GM12878 (cell line): ENCODE results near the gene ANAPC5. TPM values are rescaled to one million over a fixed set of nuclear protein-coding genes. Genes with fewer than 3 reads are reported as not detected.

Source experiments
- ASH2L ChIP-seq: fragments of 300-600, 200-600 bp; sonication (generic); IDR thresholded peaks from 2 replicates; pipeline ENCODE4 v1.6.1; 2017; ENCODE audit warnings: low read depth, mild to moderate bottlenecking, borderline replicate concordance
- BCL3 ChIP-seq: IDR thresholded peaks from 2 replicates; pipeline ENCODE4 v1.6.1; 2011; ENCODE audit warnings: borderline replicate concordance, low read depth, mild to moderate bottlenecking, moderate library complexity, low read length; ENCODE audit not compliant: insufficient read depth, poor library complexity, severe bottlenecking
- BRCA1 ChIP-seq: IDR thresholded peaks from 2 replicates; pipeline ENCODE4 v1.6.1; 2011; ENCODE audit warnings: low read depth, low read length, improper control_type of control experiment
- ETV6 ChIP-seq, 2 experiments: fragments of 450-650 bp in 1 of 2; IDR thresholded peaks in 1 of 2; conservative IDR thresholded peaks in 1 of 2; 2 replicates each; pipeline ENCODE4 v1.6.1; 2014; ENCODE audit warnings: antibody characterized with exemption in 1 of 2, borderline replicate concordance in 1 of 2, low read depth in 1 of 2, mild to moderate bottlenecking in 1 of 2, moderate library complexity in 1 of 2
- FOS ChIP-seq: IDR thresholded peaks from 3 replicates; pipeline ENCODE4 v1.6.1; 2011; ENCODE audit warnings: borderline replicate concordance; ENCODE audit not compliant: insufficient read length; ENCODE audit errors: extremely low read depth
- HCFC1 ChIP-seq: fragments of 150-350 bp; IDR thresholded peaks from 2 replicates; pipeline ENCODE4 v1.6.1; 2014; ENCODE audit warnings: low read length
- HDAC2 ChIP-seq: fragments of 200-600 bp; sonication (generic); IDR thresholded peaks from 2 replicates; pipeline ENCODE4 v1.6.1; 2017
- HDAC6 ChIP-seq: fragments of 200-600 bp; sonication (generic); IDR thresholded peaks from one replicate; pipeline ENCODE4 v1.8.0; 2017; ENCODE audit warnings: antibody characterized with exemption; ENCODE audit not compliant: unreplicated experiment
- HDGF ChIP-seq: fragments of 450-650 bp; IDR thresholded peaks from 2 replicates; pipeline ENCODE4 v1.6.1; 2016; ENCODE audit warnings: antibody characterized with exemption
- IRF4 ChIP-seq: IDR thresholded peaks from 2 replicates; pipeline ENCODE4 v1.6.1; 2011; ENCODE audit warnings: low read depth, low read length
- IRF5 ChIP-seq: fragments of 450-650 bp; IDR thresholded peaks from 2 replicates; pipeline ENCODE4 v1.6.1; 2017; ENCODE audit warnings: borderline replicate concordance
- KAT2A ChIP-seq: conservative IDR thresholded peaks from 2 replicates; pipeline ENCODE4 v1.6.1; 2011; ENCODE audit warnings: low read depth, low read length; ENCODE audit not compliant: control insufficient read depth
- KLF5 ChIP-seq: fragments of 450-650 bp; IDR thresholded peaks from 2 replicates; pipeline ENCODE4 v1.6.1; 2014; ENCODE audit warnings: mild to moderate bottlenecking; ENCODE audit not compliant: partially characterized antibody
- LARP7 ChIP-seq: fragments of 450-650 bp; IDR thresholded peaks from 2 replicates; pipeline ENCODE4 v1.6.1; 2017; ENCODE audit warnings: mild to moderate bottlenecking
- MEF2B ChIP-seq: fragments of 450-650 bp; IDR thresholded peaks from 2 replicates; pipeline ENCODE4 v1.6.1; 2018; ENCODE audit warnings: mild to moderate bottlenecking, moderate library complexity; ENCODE audit not compliant: partially characterized antibody, poor library complexity, severe bottlenecking
- NBN ChIP-seq: fragments of 450-650 bp; IDR thresholded peaks from 2 replicates; pipeline ENCODE4 v1.6.1; 2016
- NKRF ChIP-seq: fragments of 450-650 bp; conservative IDR thresholded peaks from 2 replicates; pipeline ENCODE4 v1.6.1; 2017; ENCODE audit warnings: mild to moderate bottlenecking, moderate library complexity
- NR2C2 ChIP-seq: IDR thresholded peaks from 2 replicates; pipeline ENCODE4 v1.6.1; 2011; ENCODE audit warnings: borderline replicate concordance, low read depth; ENCODE audit not compliant: control insufficient read depth, insufficient read length
- PKNOX1 ChIP-seq: fragments of 450-650 bp; IDR thresholded peaks from 2 replicates; pipeline ENCODE4 v1.6.1; 2016; ENCODE audit warnings: mild to moderate bottlenecking
- POLR2AphosphoS2 ChIP-seq: IDR thresholded peaks from 2 replicates; pipeline ENCODE4 v1.6.1; 2011; ENCODE audit warnings: low read depth, mild to moderate bottlenecking, low read length, improper control_type of control experiment, moderate library complexity
- RBBP5 ChIP-seq: fragments of 200-600 bp; sonication (generic); conservative IDR thresholded peaks from 2 replicates; pipeline ENCODE4 v1.6.1; 2016
- RCOR1 ChIP-seq: conservative IDR thresholded peaks from 2 replicates; pipeline ENCODE4 v1.6.1; 2012; ENCODE audit warnings: low read depth, low read length, improper control_type of control experiment
- SP1 ChIP-seq: IDR thresholded peaks from one replicate; pipeline ENCODE4 v1.6.1; 2011; ENCODE audit warnings: low read depth, low read length
- SRF ChIP-seq, 2 experiments: IDR thresholded peaks; 2 replicates each; pipeline ENCODE4 v1.6.1; 2011; ENCODE audit warnings: low read depth in 2 of 2, low read length in 2 of 2, mild to moderate bottlenecking in 1 of 2, moderate library complexity in 1 of 2
- YBX1 ChIP-seq: fragments of 450-650 bp; IDR thresholded peaks from 2 replicates; pipeline ENCODE4 v1.6.1; 2016; ENCODE audit warnings: antibody characterized with exemption
- ZBED1 ChIP-seq: IDR thresholded peaks from 2 replicates; pipeline ENCODE4 v1.6.1; 2016; ENCODE audit warnings: borderline replicate concordance
- ZSCAN29 ChIP-seq: fragments of 450-650 bp; IDR thresholded peaks from 2 replicates; pipeline ENCODE4 v1.6.1; 2017; ENCODE audit warnings: mild to moderate bottlenecking, moderate library complexity
- polyA plus RNA-seq, 11 experiments: library from polyadenylated mRNA; depleted of rRNA in 4 of 11; unstranded in 6 of 11; stranded (reverse) in 5 of 11; fragments of >200 nt; fragmentation: Nextera tagmentation in 4 of 11; fragmentation: Illumina TruSeq in 1 of 11; extraction: Ambion mirVana in 4 of 11; extraction: Trizol in 1 of 11; gene quantifications; 1 replicate in 1 of 11; 2 replicates in 10 of 11; pipeline versions ENCODE4 v1.2.1 to v1.2.3, GENCODE V29; 2011 to 2016; ENCODE audit warnings: inconsistent platforms in 2 of 11, missing spikeins in 2 of 11, low read depth in 1 of 11
- total RNA-seq, 4 experiments: library from RNA; depleted of rRNA in 3 of 4; stranded (reverse); fragments of >200 nt in 3 of 4; fragmentation: Illumina TruSeq in 1 of 4; extraction: Trizol in 1 of 4; gene quantifications; 2 replicates each; pipeline versions ENCODE4 v1.2.1 to v1.2.3, GENCODE V29; 2013 to 2021

Gene ANAPC5
- total and polyA plus RNA-seq, 10 of the 15 experiments (the other 5 are each of a cell fraction or from before 2014, with no cell fraction given) = 102 to 227 (median 166) TPM

GRCh38 chr12:121400332-121401139 lies 48.3 kb upstream of the ANAPC5 start (continued):
- TF ChIP-seq IRF5 = no peak
- no peak for TF ChIP-seq FOS
- no peak for TF ChIP-seq BCL3
- no peak for TF ChIP-seq HDGF
- 0 out of 2 replicates have a peak, but pooled peaks have one; percentile 64 for TF ChIP-seq NKRF
- no peak for TF ChIP-seq KAT2A
- no peak for TF ChIP-seq ETV6 (conservative IDR thresholded peaks at IDR 0.05 in 1 of 2, IDR thresholded peaks at IDR 0.05 in 1 of 2; ENCODE audit: borderline replicate concordance in 1 of 2, low read depth in 1 of 2)
- no peak for TF ChIP-seq PKNOX1
- TF ChIP-seq ZBED1 = no peak
- TF ChIP-seq KLF5 = no peak
- no peak; the same call in 1 of the 2 replicates for TF ChIP-seq LARP7
- no peak for TF ChIP-seq YBX1
- no peak for TF ChIP-seq BRCA1
- no peak for TF ChIP-seq HDAC2
- TF ChIP-seq POLR2AphosphoS2 = no peak
- TF ChIP-seq IRF4 = peak; percentile 80
- TF ChIP-seq SP1 = no peak
- TF ChIP-seq RBBP5 = no peak
- no peak for TF ChIP-seq ASH2L
- no peak for TF ChIP-seq ZSCAN29
- TF ChIP-seq NR2C2 = no peak
- no peak for TF ChIP-seq HCFC1
- TF ChIP-seq SRF (IDR thresholded peaks at IDR 0.05; ENCODE audit: low read depth in 2 of 2, low read length in 2 of 2) = no peak
- TF ChIP-seq NBN = 0 out of 2 replicates have a peak, but pooled peaks have one; percentile 17
- no peak for TF ChIP-seq HDAC6
- no peak for TF ChIP-seq MEF2B
- TF ChIP-seq RCOR1 = no peak
